GM19238 (cell line): ENCODE data around the gene TMEM250.

Experiments used
- DNase-seq: peaks from one replicate; pipeline ENCODE4 v3.0.0; 2011; ENCODE audit warnings: low spot score; ENCODE audit not compliant: insufficient read length

TMEM250 gene

DNA sequence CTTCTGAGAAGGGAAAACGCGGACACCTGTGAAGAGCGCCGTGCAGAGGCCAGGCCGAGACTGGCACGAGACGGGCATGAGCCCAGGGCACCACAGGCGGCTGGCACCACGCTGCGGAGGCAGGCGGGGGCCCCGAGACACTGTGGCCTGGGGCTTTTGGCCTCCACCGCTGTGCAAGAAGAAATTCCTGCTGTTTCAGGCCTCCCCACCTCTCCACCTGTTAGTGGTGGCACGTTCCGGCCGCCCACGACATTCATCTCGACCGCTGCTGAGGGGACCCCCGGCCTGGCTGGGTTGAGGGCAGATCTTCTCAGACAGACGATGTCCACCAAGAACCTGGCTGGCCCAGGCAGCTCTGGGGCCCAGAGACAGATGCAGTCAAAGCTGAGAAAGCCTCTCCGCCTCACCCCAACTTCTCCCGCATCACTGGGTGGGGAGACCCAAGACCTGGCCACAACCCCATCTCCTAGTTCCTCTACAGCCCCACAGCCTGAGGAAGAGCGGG, 35.1 kb downstream of the TMEM250 start:
- DNase-seq: no peak

- no peak for DNase-seq
Measured at GRCh38 chr9:136082496-136083361, 35.9 kb downstream of the TMEM250 start.

GRCh38 chr9:136081826-136082495, 36.7 kb downstream of the TMEM250 start:
- DNase-seq: no peak

- DNase-seq: no peak
Measured at GRCh38 chr9:136081113-136081825, 37.4 kb downstream of the TMEM250 start.

DNA sequence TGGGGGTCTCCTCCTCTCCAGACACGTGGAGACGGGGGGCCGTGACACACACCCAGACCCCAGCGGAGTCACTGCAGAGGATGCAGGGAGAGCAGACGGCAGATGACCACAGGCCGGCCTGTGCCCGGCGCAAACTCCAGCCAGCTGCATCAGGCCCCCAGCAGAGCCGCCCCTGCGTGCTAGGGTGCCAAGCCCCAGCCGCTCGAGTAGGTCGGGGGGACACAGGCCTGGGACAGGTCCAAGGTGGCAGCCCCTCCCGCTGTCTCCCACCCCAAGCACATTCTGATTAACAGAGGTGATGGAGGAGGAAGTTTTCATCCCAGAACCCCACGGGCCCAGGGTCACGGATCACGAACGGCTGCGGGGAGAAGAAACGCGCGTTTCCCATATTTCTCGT, 38.0 kb downstream of the TMEM250 start:
- DNase-seq: no peak

DNA sequence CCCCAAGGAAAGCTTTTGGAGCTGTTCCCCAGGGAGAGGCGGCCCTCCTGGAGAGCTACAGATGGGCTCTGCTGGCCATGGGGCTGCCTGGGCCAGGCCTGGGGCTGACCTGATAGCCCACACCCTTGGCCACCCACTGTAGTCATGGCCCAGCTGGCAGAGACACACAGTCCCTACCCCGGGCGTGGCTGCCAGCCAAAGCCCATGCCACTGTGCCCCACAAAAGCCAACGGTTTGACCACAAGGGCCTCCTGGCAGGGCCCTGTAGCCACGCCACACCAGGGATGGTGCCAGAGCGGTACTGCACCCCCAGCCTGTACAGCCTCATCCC, 38.8 kb downstream of the TMEM250 start:
- DNase-seq: no peak

- DNase-seq: no peak
Measured at GRCh38 chr9:136079211-136079915, 39.3 kb downstream of the TMEM250 start.

DNA sequence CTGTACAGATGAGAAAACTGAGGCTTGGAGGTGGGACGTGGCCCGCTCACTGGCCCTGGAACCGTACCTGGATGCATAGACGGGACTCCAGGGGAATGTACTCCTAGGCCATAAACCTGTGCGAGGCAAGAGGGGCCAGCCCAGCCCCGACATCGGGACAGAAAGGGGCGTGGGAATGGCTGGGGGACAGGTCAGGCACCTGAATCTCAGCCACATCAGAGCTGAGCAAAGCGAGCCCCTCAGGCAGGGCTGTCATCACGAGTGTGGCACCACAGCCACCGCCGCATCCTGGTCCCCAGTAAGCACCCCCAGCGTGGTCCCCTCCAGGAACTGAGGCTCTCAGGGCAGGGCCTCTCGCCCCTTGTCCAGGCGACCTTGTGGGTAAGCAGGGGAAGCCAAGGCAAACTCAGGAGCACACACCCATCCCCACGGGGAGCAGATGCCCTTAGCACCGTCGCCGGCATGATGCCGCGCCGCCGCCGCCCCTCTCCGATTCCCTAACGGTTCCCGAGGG, 40.1 kb downstream of the TMEM250 start:
- DNase-seq: no peak

DNA sequence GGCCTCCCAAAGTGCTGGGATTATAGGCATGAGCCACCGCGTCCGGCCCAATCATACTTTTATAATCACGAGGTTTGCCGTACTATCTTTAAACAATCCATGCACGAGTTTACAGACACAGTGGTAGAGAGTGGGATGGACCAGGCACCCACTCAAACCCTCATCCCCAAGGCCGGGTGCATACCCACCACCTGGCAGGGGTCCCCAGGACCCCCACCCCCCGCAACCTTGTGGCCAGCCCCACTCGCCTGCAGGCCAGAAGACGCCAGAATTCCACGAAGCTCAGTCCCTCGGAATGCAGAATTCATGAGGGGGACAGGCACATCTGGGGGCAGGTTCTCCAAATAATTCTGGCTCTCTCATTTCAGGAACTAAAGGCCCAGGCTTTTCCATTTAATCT, 40.7 kb downstream of the TMEM250 start:
- DNase-seq: no peak

- DNase-seq: no peak
Measured at GRCh38 chr9:136077491-136077890, 41.2 kb downstream of the TMEM250 start.

- DNase-seq: no peak
Measured at GRCh38 chr9:136075881-136076678, 42.6 kb downstream of the TMEM250 start.

GRCh38 chr9:136075134-136075841, 43.4 kb downstream of the TMEM250 start:
- DNase-seq: no peak

DNA sequence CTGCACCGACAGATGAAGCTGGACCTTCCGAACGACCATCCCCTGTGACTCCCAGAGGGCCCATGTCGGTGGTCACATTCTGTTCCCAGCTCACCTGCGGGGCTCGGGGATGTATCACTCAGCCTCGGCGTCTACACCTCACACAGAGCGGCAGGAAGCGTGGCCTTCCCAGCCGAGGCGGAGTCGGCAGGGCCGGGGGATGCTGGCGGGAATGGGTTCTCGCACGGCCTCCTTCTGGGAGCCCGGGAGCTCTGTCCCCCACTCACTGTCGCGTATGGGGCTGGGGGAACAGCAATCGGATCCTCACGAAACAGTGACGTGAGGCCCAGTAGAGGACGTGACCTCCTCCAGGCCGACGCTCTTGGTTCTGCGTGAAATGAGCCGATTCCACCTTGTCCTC, 44.0 kb downstream of the TMEM250 start:
- no peak for DNase-seq
